GM21447 (cell line): ENCODE measurements around the gene MTUS2.
A peak's percentile ranks its signal among the peaks of the same experiment; 100 is the strongest.

Experiments used
- ATAC-seq: cut with Tn5 transposase; IDR thresholded peaks from one replicate; pipeline ENCODE4 v1.9.1; 2021; ENCODE audit not compliant: unreplicated experiment

MTUS2 gene

DNA sequence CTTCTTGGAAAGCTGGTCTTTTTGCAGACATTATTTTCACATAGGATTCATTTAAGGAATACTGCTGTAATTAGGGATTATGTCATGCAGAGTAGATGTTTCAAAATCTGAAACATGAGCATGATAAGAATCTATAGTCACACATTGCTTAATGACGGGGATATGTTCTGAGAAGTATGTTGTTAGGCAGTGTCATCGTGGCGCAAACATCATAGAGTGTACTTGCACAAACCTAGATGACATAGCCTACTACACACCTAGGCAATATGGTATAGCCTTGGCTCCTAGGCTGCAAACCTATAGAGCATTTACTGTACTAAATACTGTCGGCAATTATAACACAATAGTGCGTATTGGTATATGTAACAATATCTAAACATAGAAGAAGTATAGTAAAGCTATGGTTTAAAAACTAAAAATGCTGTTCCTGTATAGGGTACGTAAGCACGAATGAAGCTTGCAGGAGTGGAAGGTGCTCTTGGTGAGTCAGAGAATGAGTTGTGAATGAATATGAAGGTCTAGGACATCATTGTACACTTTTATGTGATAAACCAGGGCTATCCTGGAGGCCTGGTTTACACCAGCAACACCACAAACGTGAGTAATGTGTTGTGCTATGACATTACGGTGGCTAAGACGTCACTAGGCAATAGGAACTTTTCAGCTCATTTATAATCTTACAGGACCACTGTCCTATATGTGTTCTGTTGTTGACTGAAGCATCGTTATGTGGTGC, 283.1 kb downstream of the MTUS2 start:
- no peak for ATAC-seq

GRCh38 chr13:29104461-29104860, 284.3 kb downstream of the MTUS2 start:
- no peak for ATAC-seq

GRCh38 chr13:29105779-29106178, 285.6 kb downstream of the MTUS2 start:
- no peak for ATAC-seq

DNA sequence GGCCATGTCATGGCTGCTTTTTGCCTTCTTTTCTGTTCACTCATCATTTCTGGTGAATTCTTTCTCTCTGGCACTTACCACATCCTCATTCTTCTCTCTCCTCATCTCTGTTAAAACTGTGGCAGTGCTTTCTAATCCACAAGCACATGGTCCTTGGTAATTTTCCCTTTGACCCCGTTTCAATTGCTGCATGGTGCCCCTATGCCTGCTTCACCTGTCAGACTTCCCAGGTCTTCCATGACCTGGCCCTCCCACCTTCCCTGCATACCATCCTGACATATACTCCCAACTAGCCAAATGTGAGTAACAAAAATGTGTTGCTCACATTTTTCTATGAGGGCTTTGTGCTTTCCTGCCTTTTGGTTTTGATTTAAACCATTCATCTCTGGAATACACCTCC, 286.5 kb downstream of the MTUS2 start:
- no peak for ATAC-seq

- ATAC-seq = no peak
These were observed 288.1 kb downstream of the MTUS2 start for GRCh38 chr13:29108068-29108786.

GRCh38 chr13:29109987-29110386, 289.8 kb downstream of the MTUS2 start:
- ATAC-seq = no peak

DNA sequence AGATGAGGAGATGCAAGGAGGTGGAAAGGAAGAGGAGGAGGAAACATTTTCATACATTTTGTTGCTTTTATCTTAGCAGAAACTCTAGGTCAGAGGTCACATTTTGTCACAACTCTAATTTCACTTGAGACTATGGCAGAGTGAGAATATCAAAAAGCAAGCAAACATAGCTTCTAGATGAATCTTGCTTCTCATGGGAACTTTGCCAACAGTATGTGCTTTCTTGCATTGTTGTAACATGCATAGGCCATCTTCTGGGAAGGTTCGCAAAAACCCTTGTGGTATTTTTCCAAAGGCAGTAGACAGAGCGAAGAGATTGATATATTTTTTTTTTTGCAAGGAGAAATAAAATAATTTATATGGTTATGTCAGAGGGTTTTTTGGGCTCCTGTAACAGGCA, 291.3 kb downstream of the MTUS2 start:
- no peak for ATAC-seq

DNA sequence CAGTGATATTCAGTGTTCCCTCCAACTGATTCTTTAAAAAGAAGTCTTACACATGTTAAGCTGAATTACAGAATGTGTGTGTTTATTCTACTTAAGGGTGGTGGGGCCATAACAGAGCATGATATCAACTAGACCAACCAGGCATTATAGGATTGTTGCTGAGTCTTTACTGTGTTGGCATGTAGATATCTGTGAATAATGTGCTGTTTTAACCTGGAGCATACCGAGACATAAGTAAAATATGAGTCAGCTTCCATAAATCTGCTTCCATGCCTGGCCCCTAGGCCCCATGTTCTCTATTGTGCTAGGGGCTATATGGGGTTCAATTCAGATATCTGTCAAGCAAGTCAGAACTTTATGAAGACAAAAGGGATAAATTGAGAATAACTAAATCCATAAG, 295.7 kb downstream of the MTUS2 start:
- ATAC-seq = no peak

- ATAC-seq = no peak
These were observed 297.5 kb downstream of the MTUS2 start for GRCh38 chr13:29117663-29118062.

DNA sequence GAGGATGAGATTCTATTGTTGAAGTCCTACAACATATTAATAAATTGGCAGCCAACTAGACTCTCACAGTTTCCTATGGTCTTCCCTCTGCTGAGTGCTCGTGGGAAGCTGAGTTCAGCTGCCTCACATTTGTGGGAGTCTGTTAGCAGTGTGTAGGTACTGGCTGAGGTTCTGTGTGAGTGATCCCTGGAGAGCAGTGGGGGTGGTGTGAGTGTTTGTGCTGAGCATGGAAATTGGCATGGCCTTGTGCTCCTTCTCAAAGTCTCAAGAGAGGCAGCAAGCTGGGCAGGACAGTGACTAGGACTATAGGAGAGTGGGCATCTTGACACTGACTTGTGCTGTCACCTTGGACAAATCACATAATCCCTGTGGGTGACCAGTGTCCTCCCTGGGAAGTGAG, 298.3 kb downstream of the MTUS2 start:
- ATAC-seq = no peak

- peak; percentile 66 for ATAC-seq
These were observed 305.2 kb downstream of the MTUS2 start for GRCh38 chr13:29125191-29125933.

- peak; percentile 72 for ATAC-seq
These were observed 305.8 kb downstream of the MTUS2 start for GRCh38 chr13:29125934-29126424.

DNA sequence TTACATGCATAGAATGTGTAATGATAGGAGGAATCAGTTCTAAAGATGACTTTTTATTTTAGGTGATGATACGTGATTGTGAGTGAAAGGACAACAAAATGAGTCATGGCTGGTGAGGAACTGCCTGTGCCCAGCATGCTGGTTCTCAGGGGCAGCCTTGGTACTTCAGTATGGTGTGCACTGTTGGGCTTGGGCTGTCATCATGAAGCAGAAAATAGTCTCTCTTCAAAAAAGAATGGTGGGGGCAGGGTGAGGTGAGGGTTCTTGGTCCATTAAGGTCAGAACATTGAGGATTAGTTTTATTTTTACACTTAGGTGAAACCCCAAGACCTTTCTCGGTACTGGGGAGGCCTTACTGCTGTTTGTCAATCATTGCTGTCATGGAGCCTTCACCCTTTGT, 309.5 kb downstream of the MTUS2 start:
- ATAC-seq = no peak

DNA sequence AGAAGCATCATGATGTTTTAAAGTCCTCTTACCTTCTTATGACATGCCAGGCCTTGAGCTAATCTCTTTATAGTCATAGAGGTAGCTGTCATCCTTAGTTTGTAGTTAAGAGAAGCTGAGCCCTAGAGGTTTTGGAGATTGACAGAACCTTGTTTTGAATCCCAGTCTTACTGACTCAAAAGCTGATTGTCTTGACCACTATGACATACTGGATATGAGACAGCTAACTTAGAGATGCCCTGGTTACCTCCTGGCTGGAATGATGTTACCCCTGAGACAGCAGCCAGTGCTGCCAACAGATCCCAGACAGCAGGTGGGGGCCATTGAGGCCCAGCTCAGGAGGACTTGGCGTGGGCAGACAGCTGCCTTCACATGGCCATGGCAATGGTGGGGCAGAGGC, 311.0 kb downstream of the MTUS2 start:
- no peak for ATAC-seq

DNA sequence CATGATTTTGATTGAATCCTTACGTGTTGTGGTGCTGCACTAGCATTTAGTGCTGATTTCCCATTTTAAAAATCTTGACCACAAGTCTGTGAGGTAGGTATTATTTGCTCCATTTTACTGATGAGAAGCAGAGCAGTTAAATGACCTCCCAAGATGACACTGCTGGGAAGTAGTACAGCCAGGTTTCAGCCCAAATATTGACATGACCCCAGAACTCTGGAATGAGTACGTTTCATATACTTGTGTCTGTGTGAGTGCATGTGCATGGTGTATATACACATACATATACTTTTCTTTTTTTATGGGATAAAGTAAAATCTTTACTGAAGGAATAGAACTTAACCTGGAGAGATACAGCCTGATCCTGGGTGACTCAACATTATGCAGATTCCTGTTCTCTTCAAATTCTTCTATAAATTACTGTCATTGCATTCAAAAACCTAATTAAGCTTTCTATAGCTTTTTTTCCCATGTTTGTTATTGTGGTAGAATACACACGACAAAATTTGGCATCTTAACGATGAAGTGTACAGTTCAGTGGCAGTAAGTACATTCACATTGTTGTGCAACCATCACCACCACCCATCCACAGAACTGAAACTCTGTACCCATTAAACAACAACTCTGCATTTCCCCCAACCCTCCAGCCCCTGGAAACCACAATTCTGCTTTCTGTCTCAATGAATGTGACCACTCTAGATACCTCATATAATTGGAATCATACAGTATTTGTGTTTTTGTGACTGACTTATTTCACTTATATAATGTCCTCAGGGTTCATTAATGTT, 311.9 kb downstream of the MTUS2 start:
- no peak for ATAC-seq

GRCh38 chr13:29136341-29136740, 316.2 kb downstream of the MTUS2 start:
- no peak for ATAC-seq

- ATAC-seq = no peak
These were observed 316.9 kb downstream of the MTUS2 start for GRCh38 chr13:29137016-29137415.

DNA sequence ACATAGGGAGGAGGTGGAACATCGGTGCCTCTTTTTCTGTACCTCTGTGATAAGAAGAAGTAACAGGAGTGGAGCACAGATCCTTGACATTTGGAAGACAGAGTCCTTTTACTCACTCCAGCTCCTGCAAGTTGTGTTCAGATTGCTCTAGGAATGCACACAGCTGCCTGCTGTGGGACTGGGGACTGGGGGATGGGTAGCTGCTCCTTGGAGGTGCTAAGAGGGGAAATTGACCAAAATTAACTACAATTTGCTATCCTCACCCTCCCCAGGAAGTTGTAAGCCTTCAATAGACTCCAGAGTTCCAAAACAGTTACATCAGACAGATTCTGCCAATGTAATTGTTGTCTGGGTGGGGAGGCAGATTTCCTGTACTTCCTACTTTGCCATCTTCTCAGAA, 317.9 kb downstream of the MTUS2 start:
- no peak for ATAC-seq

DNA sequence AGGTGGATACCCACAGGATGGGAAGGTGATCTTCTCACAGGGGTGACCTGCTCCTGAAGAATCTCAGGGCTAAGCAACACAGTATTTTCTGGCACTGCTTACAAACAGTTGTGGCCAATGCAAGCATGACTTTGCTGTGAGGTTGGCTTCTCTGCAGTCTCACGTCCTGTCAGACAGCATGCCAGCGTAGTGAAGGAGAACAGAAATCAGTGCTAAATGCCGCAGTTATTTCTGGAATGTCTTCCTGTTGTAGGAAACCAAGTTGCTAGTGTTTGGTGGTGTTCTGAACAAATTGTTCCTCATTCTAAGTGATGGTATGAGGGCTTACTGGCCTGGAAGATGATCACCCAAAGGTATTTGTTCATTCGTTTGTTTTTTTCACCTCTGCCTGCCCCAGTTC, 320.1 kb downstream of the MTUS2 start:
- ATAC-seq = no peak

DNA sequence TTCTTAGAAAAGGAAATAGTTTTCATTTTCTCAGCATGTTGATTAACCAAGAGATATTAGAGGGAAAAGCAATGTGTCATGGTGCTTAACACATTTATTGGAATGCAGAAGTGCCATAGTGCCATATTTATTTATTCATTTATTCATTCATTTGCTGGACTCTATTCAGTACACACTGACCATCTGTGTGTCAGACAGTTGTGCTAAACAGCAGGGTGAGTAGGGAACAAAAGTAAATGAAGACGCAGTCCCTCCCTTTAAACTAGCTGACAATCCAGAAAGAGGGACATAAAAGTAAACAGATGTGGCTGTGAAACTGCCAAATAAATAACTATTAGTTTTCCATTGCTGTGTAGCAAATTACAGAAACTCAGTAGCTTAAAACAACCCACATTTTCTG, 323.7 kb downstream of the MTUS2 start:
- ATAC-seq = no peak

DNA sequence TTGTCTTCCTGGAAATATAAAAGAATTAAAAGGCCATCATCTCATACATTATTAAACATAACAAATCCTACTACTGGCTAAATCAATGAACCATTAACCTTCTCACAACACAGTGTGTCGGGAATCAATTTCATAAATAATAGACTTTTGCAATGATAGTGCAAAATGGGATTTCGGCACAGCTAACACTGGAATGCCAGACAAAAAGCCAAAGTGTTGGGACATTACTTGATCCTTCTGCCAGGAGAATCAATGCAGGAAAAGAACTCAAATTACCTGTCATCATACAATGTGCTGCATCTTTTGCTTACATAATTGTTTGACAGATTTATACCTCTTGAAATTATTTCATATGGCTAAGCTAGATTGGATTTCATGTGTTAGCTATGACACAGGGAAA, 334.3 kb downstream of the MTUS2 start:
- no peak for ATAC-seq
